K562 (cell line): ENCODE measurements around the gene C10orf71.

Experiments
- ATF1 ChIP-seq, 2 experiments: fragments of 450-650 bp in 1 of 2; IDR thresholded peaks; 2 replicates each; pipeline ENCODE4 v1.6.1; 2016; ENCODE audit warnings: missing compliant biosample characterization in 1 of 2, missing genetic modification characterization in 1 of 2
- BRCA1 ChIP-seq, 2 experiments: fragments of 450-650 bp in 1 of 2; sonication (generic) in 1 of 2; formaldehyde crosslinking in 1 of 2; IDR thresholded peaks; 2 replicates each; pipeline versions ENCODE4 v1.5.0 to v1.6.1; 2017 to 2020; ENCODE audit warnings: mild to moderate bottlenecking in 1 of 2, missing genetic modification reagents in 1 of 2
- CAMTA2 ChIP-seq: fragments of 250-450 bp; sonication (Bioruptor Pico); conservative IDR thresholded peaks from 2 replicates; pipeline ENCODE4 v1.5.1; 2022
- GATAD2A ChIP-seq: fragments of 450-650 bp; IDR thresholded peaks from 2 replicates; pipeline ENCODE4 v1.6.1; 2017

- no peak for TF ChIP-seq GATAD2A
- no peak for TF ChIP-seq ATF1 (CRISPR knock-in tag; IDR thresholded peaks at IDR 0.05)
- no peak for TF ChIP-seq ATF1 (tag; IDR thresholded peaks at IDR 0.05)
- no peak for TF ChIP-seq BRCA1 (IDR thresholded peaks at IDR 0.05)
- no peak for TF ChIP-seq BRCA1 (CRISPR knock-in tag; IDR thresholded peaks at IDR 0.05)
- TF ChIP-seq CAMTA2 (CRISPR knock-in tag): no peak
Observed at GRCh38 chr10:49288341-49289065, 10.5 kb upstream of the C10orf71 start.
